HG03196 (cell line): Measurements from ENCODE around the gene PLXNB3.
"Not testable (repeated sequence)": the region's sequence is repeated elsewhere in the genome, so short reads cannot be mapped to it uniquely, and the experiment has no call there.

Experiments used
- ATAC-seq: cut with Tn5 transposase; IDR thresholded peaks from one replicate; pipeline ENCODE4 v1.9.1; 2021; ENCODE audit not compliant: unreplicated experiment

PLXNB3 gene

GRCh38 chrX:153813161-153813560, 49.1 kb downstream of the PLXNB3 start:
- ATAC-seq, result no peak

GRCh38 chrX:153814591-153815315, 50.7 kb downstream of the PLXNB3 start:
- no peak for ATAC-seq

GRCh38 chrX:153816831-153817690, 53.0 kb downstream of the PLXNB3 start:
- ATAC-seq, result no peak

GRCh38 chrX:153818064-153818463, 54.0 kb downstream of the PLXNB3 start:
- not testable (repeated sequence) for ATAC-seq

- ATAC-seq, result no peak
Measured at GRCh38 chrX:153818571-153819383, 54.7 kb downstream of the PLXNB3 start.

GRCh38 chrX:153819384-153820040, 55.5 kb downstream of the PLXNB3 start:
- ATAC-seq, result no peak

GRCh38 chrX:153820601-153821000, 56.6 kb downstream of the PLXNB3 start:
- ATAC-seq, result no peak

- ATAC-seq, result no peak
Measured at GRCh38 chrX:153821066-153821465, 57.0 kb downstream of the PLXNB3 start.

GRCh38 chrX:153824348-153824747, 60.3 kb downstream of the PLXNB3 start:
- no peak for ATAC-seq

GRCh38 chrX:153825042-153825441, 61.0 kb downstream of the PLXNB3 start:
- no peak for ATAC-seq
